DOHH2 (cell line): Measurements from ENCODE around the gene AVPI1.

Source experiments
- H3F3A ChIP-seq: fragments of 200-600 bp; sonication (generic), shearing (Covaris generic); 2 replicates; pipeline ENCODE4 v1.6.0; 2016; ENCODE audit warnings: antibody characterized with exemption, mild to moderate bottlenecking; ENCODE audit not compliant: control insufficient read depth, insufficient read depth
- H3K27ac ChIP-seq: fragments of 200-600 bp; sonication (generic); 2 replicates; pipeline ENCODE4 v1.5.1; 2014; ENCODE audit warnings: low read depth, mild to moderate bottlenecking, low read length, moderate library complexity
- H3K27me3 ChIP-seq: fragments of 200-600 bp; sonication (generic); 2 replicates; pipeline ENCODE4 v1.6.1; 2014; ENCODE audit warnings: mild to moderate bottlenecking, low read length, mixed read lengths; ENCODE audit not compliant: control insufficient read depth
- H3K36me3 ChIP-seq: fragments of 200-600 bp; sonication (generic); 2 replicates; pipeline ENCODE4 v1.6.1; 2014; ENCODE audit warnings: mild to moderate bottlenecking, low read length, moderate library complexity, mixed read lengths; ENCODE audit not compliant: control insufficient read depth
- H3K4me1 ChIP-seq: fragments of 200-600 bp; sonication (generic); 2 replicates; pipeline ENCODE4 v1.6.1; 2014; ENCODE audit warnings: mild to moderate bottlenecking, low read length, mixed read lengths; ENCODE audit not compliant: control insufficient read depth
- H3K4me2 ChIP-seq: fragments of 200-600 bp; sonication (generic); 2 replicates; pipeline ENCODE4 v1.6.0; 2014; ENCODE audit warnings: mild to moderate bottlenecking, low read length, moderate library complexity
- H3K4me3 ChIP-seq: fragments of 200-600 bp; sonication (generic); 2 replicates; pipeline ENCODE4 v1.5.1; 2014; ENCODE audit warnings: mild to moderate bottlenecking, low read length, mixed read lengths
- H3K79me2 ChIP-seq: fragments of 200-600 bp; sonication (generic); 2 replicates; pipeline ENCODE4 v1.6.1; 2014; ENCODE audit warnings: mild to moderate bottlenecking, low read length, mixed read lengths; ENCODE audit not compliant: control insufficient read depth
- H3K9me2 ChIP-seq: fragments of 200-600 bp; sonication (generic); replicated peaks from 2 replicates; pipeline ENCODE4 v1.6.1; 2014; ENCODE audit warnings: mild to moderate bottlenecking, low read length, mixed read lengths; ENCODE audit not compliant: control insufficient read depth
- H3K9me3 ChIP-seq: fragments of 200-600 bp; sonication (generic); 2 replicates; pipeline ENCODE4 v1.6.1; 2014; ENCODE audit warnings: antibody characterized with exemption, low read length, mixed read lengths; ENCODE audit not compliant: control insufficient read depth, insufficient read depth
- H4K20me1 ChIP-seq: fragments of 200-600 bp; sonication (generic); 2 replicates; pipeline ENCODE4 v1.6.0; 2014; ENCODE audit warnings: low read depth, mild to moderate bottlenecking, antibody characterized with exemption, low read length, moderate library complexity; ENCODE audit not compliant: control insufficient read depth, insufficient read depth
- EZH2phosphoT487 ChIP-seq: fragments of 200-600 bp; sonication (generic); IDR thresholded peaks from 2 replicates; pipeline ENCODE4 v1.6.1; 2017; ENCODE audit warnings: borderline replicate concordance, mild to moderate bottlenecking, antibody characterized with exemption, low read length, moderate library complexity, mixed read lengths
- TF ChIP-seq, protein P1 (sequence below): fragments of 200-600 bp; sonication (generic); IDR thresholded peaks from one replicate; pipeline ENCODE4 v1.5.1; 2014; ENCODE audit warnings: antibody characterized with exemption, mild to moderate bottlenecking, low read depth, low read length; ENCODE audit not compliant: poor library complexity, severe bottlenecking

AVPI1 gene

DNA sequence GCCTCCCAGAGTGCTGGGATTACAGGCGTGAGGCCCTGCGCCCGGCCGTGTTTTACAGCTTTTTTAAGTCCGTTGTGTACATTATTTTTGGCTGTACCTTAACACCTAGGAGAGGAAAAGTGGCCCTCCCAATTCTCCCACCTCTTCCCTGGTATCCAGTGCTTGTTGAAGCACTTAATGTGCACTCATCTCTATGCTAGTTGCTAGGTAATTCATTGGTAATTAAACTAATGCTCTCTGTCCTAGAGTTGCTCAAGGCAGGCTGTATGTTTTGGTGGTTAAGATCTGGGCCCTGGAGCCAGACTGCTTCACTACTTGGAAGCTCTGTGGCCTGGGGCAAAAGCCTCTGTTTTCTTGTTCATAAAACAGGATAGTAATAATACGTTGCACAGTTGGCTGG, 19.6 kb downstream of the AVPI1 start:
- H3K4me2 ChIP-seq = no peak overlapping the region
- no peak overlapping the region for H3K27ac ChIP-seq
- H4K20me1 ChIP-seq = no peaks in the 10 kb centered on the region
- H3K4me1 ChIP-seq = no peaks in the 10 kb centered on the region
- H3K9me2 ChIP-seq = no peaks in the 10 kb centered on the region
- H3K4me3 ChIP-seq = no peak overlapping the region
- H3K36me3 ChIP-seq = peaks cover 27% of the 10 kb centered on the region
- H3K27me3 ChIP-seq = no peaks in the 10 kb centered on the region
- no peaks in the 10 kb centered on the region for H3K79me2 ChIP-seq
- no peak for TF ChIP-seq EZH2phosphoT487
- TF ChIP-seq, protein P1, sequence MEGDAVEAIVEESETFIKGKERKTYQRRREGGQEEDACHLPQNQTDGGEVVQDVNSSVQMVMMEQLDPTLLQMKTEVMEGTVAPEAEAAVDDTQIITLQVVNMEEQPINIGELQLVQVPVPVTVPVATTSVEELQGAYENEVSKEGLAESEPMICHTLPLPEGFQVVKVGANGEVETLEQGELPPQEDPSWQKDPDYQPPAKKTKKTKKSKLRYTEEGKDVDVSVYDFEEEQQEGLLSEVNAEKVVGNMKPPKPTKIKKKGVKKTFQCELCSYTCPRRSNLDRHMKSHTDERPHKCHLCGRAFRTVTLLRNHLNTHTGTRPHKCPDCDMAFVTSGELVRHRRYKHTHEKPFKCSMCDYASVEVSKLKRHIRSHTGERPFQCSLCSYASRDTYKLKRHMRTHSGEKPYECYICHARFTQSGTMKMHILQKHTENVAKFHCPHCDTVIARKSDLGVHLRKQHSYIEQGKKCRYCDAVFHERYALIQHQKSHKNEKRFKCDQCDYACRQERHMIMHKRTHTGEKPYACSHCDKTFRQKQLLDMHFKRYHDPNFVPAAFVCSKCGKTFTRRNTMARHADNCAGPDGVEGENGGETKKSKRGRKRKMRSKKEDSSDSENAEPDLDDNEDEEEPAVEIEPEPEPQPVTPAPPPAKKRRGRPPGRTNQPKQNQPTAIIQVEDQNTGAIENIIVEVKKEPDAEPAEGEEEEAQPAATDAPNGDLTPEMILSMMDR = no peak
- no peaks in the 10 kb centered on the region for H3F3A ChIP-seq
- no peaks in the 10 kb centered on the region for H3K9me3 ChIP-seq

DNA sequence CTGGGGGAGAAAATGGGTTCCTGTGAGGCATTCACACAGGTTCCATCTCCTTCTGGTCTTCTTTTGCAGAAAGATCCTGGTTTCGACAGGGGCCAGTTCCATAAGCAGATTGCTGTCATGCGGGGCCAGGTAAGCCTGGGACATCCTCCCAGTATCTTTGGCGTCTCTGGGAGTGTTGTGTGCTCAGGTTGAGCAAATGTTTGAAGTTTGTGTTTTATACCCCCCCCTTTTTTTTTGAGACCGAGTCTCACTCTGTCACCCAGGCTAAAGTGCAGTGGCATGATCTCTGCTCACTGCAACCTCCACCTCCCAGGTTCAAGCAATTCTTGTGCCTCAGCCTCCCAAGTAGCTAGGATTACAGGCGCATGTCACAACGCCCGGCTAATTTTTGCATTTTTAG, 20.0 kb downstream of the AVPI1 start:
- peaks cover 27% of the 10 kb centered on the region for H3K36me3 ChIP-seq
- H3K4me2 ChIP-seq = no peak overlapping the region
- H3K79me2 ChIP-seq = no peaks in the 10 kb centered on the region
- no peaks in the 10 kb centered on the region for H4K20me1 ChIP-seq
- H3K9me3 ChIP-seq = no peaks in the 10 kb centered on the region
- H3K27ac ChIP-seq = no peak overlapping the region
- H3F3A ChIP-seq = no peaks in the 10 kb centered on the region
- H3K9me2 ChIP-seq = no peaks in the 10 kb centered on the region
- H3K27me3 ChIP-seq = no peaks in the 10 kb centered on the region
- no peak for TF ChIP-seq EZH2phosphoT487
- TF ChIP-seq, protein P1 = no peak
- no peaks in the 10 kb centered on the region for H3K4me1 ChIP-seq
- H3K4me3 ChIP-seq = no peak overlapping the region

DNA sequence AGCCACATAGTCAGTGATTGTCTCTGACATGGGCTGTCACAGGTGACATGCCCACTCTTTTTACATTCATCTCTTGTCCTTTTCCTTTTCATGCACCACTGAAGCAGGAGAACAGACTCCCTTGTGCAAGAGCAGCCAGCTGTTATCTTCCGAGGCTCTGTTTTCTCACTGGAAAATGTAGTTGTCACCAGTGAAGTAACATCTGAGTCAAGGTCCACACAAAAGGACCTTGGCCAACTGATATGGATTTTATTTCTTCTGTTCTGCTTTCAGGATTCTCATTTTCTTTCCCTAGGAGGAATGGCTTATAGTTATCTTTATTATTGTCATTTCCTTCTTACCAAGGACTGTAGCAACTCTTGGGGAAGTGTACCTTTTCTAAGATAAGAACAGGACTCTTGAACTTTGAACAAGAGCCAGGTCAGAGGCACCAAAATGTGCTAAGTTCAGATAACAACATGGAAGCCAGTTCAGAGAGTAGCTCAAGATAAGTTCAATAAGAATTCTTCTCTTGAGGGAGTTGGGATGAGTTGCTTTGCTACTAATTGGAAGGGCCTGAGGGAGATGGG, 22.7 kb downstream of the AVPI1 start:
- Histone ChIP-seq H3K9me3 (no peaks in the 10 kb centered on the region), H4K20me1 (no peaks in the 10 kb centered on the region), H3K9me2 (no peaks in the 10 kb centered on the region), H3K27me3 (no peaks in the 10 kb centered on the region), H3K4me1 (no peaks in the 10 kb centered on the region), H3K4me2 (no peak overlapping the region), H3F3A (no peaks in the 10 kb centered on the region), H3K36me3 (peaks cover 30% of the 10 kb centered on the region), H3K27ac (no peak overlapping the region), H3K4me3 (no peak overlapping the region), H3K79me2 (no peaks in the 10 kb centered on the region)
- no peak for TF ChIP-seq EZH2phosphoT487
- TF ChIP-seq, protein P1 = no peak
